ENCODE measurements around the gene FYTTD1. TPM values are rescaled to one million over a fixed set of nuclear protein-coding genes. Genes with fewer than 3 reads are reported as not detected.

The FYTTD1 gene
- total RNA-seq, 1 experiment from 2014 or later, result 75.4 TPM

DNA sequence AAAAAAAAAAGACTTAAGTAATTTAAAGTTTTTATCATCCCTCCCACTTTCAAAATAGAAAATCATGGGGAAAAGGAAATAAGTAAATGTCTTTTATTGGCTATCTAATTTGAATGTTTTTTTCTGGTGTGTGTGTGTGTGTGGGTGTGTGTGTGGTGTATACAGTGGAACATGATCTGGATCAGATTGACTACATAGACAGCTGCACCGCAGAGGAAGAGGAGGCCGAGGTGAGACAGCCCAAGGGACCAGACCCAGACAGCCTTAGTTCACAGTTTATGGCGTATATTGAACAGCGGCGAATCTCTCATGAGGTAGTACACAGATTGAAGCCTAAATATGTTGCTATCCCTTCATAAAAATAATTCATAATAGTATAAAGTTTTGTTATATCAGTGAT is 85.8 kb downstream of the FYTTD1 start:
- Histone ChIP-seq H3F3A (ENCODE audit: insufficient read depth, low read depth) (no peaks in the 10 kb centered on the region; the same call in 1 of the 2 replicates), H3K9me3 (ENCODE audit: insufficient read depth, low read depth) (no peaks in the 10 kb centered on the region), H2AFZ (no peak overlapping the region), H4K20me1 (ENCODE audit: insufficient read depth) (no peaks in the 10 kb centered on the region), H3K4me3 (no peak overlapping the region), H3K36me3 (ENCODE audit: low read depth) (peaks cover 35% of the 10 kb centered on the region), H3K4me2 (no peak overlapping the region), H3K4me1 (replicated peaks; ENCODE audit: insufficient read depth) (no peaks in the 10 kb centered on the region), H3K27me3 (ENCODE audit: insufficient read depth, low read depth) (no peaks in the 10 kb centered on the region), H3K27ac (no peak overlapping the region), H3K9me2 (ENCODE audit: insufficient read depth) (no peaks in the 10 kb centered on the region), H3K79me2 (ENCODE audit: low read depth) (no peaks in the 10 kb centered on the region)
- no peak for DNase-seq
- TF ChIP-seq, protein P1, sequence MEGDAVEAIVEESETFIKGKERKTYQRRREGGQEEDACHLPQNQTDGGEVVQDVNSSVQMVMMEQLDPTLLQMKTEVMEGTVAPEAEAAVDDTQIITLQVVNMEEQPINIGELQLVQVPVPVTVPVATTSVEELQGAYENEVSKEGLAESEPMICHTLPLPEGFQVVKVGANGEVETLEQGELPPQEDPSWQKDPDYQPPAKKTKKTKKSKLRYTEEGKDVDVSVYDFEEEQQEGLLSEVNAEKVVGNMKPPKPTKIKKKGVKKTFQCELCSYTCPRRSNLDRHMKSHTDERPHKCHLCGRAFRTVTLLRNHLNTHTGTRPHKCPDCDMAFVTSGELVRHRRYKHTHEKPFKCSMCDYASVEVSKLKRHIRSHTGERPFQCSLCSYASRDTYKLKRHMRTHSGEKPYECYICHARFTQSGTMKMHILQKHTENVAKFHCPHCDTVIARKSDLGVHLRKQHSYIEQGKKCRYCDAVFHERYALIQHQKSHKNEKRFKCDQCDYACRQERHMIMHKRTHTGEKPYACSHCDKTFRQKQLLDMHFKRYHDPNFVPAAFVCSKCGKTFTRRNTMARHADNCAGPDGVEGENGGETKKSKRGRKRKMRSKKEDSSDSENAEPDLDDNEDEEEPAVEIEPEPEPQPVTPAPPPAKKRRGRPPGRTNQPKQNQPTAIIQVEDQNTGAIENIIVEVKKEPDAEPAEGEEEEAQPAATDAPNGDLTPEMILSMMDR (conservative IDR thresholded peaks at IDR 0.05), result no peak
- no peak for TF ChIP-seq EZH2 (IDR thresholded peaks at IDR 0.05; ENCODE audit: low read depth)
- CTCF ChIA-PET, result no interaction called here
- POLR2A ChIA-PET (ENCODE audit: unreplicated experiment), result no interaction called here
- intact Hi-C loops (cut with micrococcal nuclease; ENCODE audit: unreplicated experiment), result no loop called here
- no TSS peak for BruUV-seq (replicated peaks)

DNA sequence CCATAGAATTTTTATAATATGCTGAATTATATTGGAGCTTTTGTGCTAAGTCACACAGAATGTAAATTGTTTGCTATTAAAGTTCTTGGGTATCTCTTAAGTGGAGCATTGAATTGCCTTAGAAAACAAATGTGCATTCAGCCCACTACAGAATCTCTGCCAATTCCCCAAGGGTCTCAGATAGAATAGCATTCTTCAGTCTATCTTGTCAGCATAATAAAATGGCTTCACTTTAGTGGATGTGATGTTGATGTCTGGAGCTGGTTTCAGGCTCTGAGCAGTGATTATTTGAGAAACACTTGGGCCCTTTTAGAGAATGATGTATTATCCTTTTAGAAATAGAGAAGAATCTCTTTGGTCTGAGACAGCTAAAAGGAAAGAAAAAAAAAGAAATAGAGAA is 86.6 kb downstream of the FYTTD1 start:
- Histone ChIP-seq H3K27ac (no peak overlapping the region), H3K27me3 (ENCODE audit: insufficient read depth, low read depth) (no peaks in the 10 kb centered on the region), H3K9me2 (ENCODE audit: insufficient read depth) (no peaks in the 10 kb centered on the region), H3K79me2 (ENCODE audit: low read depth) (no peaks in the 10 kb centered on the region), H3K4me3 (no peak overlapping the region), H3K9me3 (ENCODE audit: insufficient read depth, low read depth) (no peaks in the 10 kb centered on the region), H3K4me2 (no peak overlapping the region), H3F3A (ENCODE audit: insufficient read depth, low read depth) (no peaks in the 10 kb centered on the region), H3K4me1 (replicated peaks; ENCODE audit: insufficient read depth) (no peaks in the 10 kb centered on the region), H3K36me3 (ENCODE audit: low read depth) (peaks cover 29% of the 10 kb centered on the region), H4K20me1 (ENCODE audit: insufficient read depth) (no peaks in the 10 kb centered on the region), H2AFZ (no peak overlapping the region)
- peak in 1 of 2 experiments; percentile 15 for DNase-seq
- CTCF ChIA-PET, result no interaction called here
- POLR2A ChIA-PET (ENCODE audit: unreplicated experiment), result no interaction called here
- TF ChIP-seq, protein P1 (conservative IDR thresholded peaks at IDR 0.05), result no peak
- TF ChIP-seq EZH2 (IDR thresholded peaks at IDR 0.05; ENCODE audit: low read depth), result no peak
- intact Hi-C loops (cut with micrococcal nuclease; ENCODE audit: unreplicated experiment), result no loop called here
- no TSS peak for BruUV-seq (replicated peaks)

Other genes with a start within 250 kb of the FYTTD1 start
- gene BDH1, start 193.9 kb upstream of the FYTTD1 start, total RNA-seq (2021), result 51.7 and 55.1 TPM in 2 replicates
- 34.2 and 41.1 TPM in 2 replicates for gene RUBCN, start 13.0 kb upstream of the FYTTD1 start, total RNA-seq (2021)
- 51.9 and 71.5 TPM in 2 replicates for gene LRCH3, start 41.4 kb downstream of the FYTTD1 start, total RNA-seq (2021)
- 1,816 and 1,880 TPM in 2 replicates for gene RPL35A, start 200.3 kb downstream of the FYTTD1 start, total RNA-seq (2021)
- gene LMLN, start 210.3 kb downstream of the FYTTD1 start, total RNA-seq (2021), result 19.8 and 21.1 TPM in 2 replicates